HCT116 (cell line): ENCODE measurements around the gene USP30. TPM values are rescaled to one million over a fixed set of nuclear protein-coding genes. Genes with fewer than 3 reads are reported as not detected.

ENCODE experiments used
- ATAC-seq: fragments of 200-7000 bp; cut with Tn5 transposase; 2 replicates; pipeline ENCODE4 v1.9.1; 2020; ENCODE audit warnings: mild to moderate bottlenecking, moderate library complexity
- BruUV-seq: library from RNA; stranded (reverse); fragments of 400-500 nt; replicated peaks from 2 replicates; lab custom pipeline; 2021; lab: Mats Ljungman, UMichigan
- CTCF ChIA-PET: fragments of 300-600 bp; sonication (Branson Sonifier 250); formaldehyde crosslinking; loops from one replicate; lab custom pipeline; 2021; ENCODE audit warnings: antibody characterized with exemption; lab: Charles Lee
- POLR2A ChIA-PET: fragments of 300-600, 350-600 bp; sonication (Branson Sonifier 250); formaldehyde crosslinking; loops from one replicate; lab custom pipeline; 2021; ENCODE audit warnings: antibody characterized with exemption; lab: Charles Lee
- RAD21 ChIA-PET, 2 experiments: fragments of 300-600 bp; sonication (Branson Sonifier 250); formaldehyde crosslinking; loops; one replicate each; lab custom pipeline; 2023; ENCODE audit warnings: low total read pairs in 2 of 2; ENCODE audit not compliant: uncharacterized antibody in 2 of 2, unreplicated experiment in 2 of 2, low non-redundant PET in 1 of 2; lab: Charles Lee
- DNase-seq: peaks from one replicate; pipeline ENCODE4 v3.0.0-alpha.2; 2010; ENCODE audit warnings: low read depth, low spot score
- H2AFZ ChIP-seq: fragments of 200-600 bp; shearing (Covaris generic), sonication (generic); 2 replicates; pipeline ENCODE4 v1.6.1; 2017; ENCODE audit warnings: low read depth, mixed run types, mixed read lengths, antibody characterized with exemption, low read length; ENCODE audit not compliant: poor library complexity, severe bottlenecking
- H3K27ac ChIP-seq: 2 replicates; pipeline ENCODE4 v1.5.1; 2012; ENCODE audit warnings: low read depth, low read length
- H3K27me3 ChIP-seq: fragments of 200-600 bp; sonication (generic); 2 replicates; pipeline ENCODE4 v1.6.1; 2016; ENCODE audit warnings: mixed run types, low read length, mixed read lengths; ENCODE audit not compliant: insufficient read depth
- H3K36me3 ChIP-seq, 2 experiments: fragments of 200-500 bp in 1 of 2; fragments of 200-600 bp in 1 of 2; sonication (Bioruptor generic) in 1 of 2; sonication (generic) in 1 of 2; 2 replicates each; pipeline versions ENCODE4 v1.5.1 to v1.6.1; 2014 to 2016; ENCODE audit warnings: low read length in 2 of 2, inconsistent platforms in 1 of 2, mixed read lengths in 1 of 2, mixed run types in 1 of 2; ENCODE audit not compliant: insufficient read depth in 2 of 2, control insufficient read depth in 1 of 2
- H3K4me1 ChIP-seq, 2 experiments: fragments of 200-600 bp in 1 of 2; sonication (generic) in 1 of 2; 2 replicates each; pipeline versions ENCODE4 v1.5.1 to v1.6.1; 2012 to 2017; ENCODE audit warnings: low read length in 2 of 2, inconsistent platforms in 1 of 2, mild to moderate bottlenecking in 1 of 2, mixed read lengths in 1 of 2, mixed run types in 1 of 2, moderate library complexity in 1 of 2; ENCODE audit not compliant: insufficient read depth in 2 of 2, control insufficient read depth in 1 of 2
- H3K4me2 ChIP-seq: fragments of 200-600 bp; sonication (generic); 2 replicates; pipeline ENCODE4 v1.6.1; 2017; ENCODE audit warnings: mixed run types, low read length, mixed read lengths
- H3K4me3 ChIP-seq, 2 experiments: fragments of 200-600 bp in 1 of 2; sonication (generic) in 1 of 2; replicated peaks in 1 of 2; 2 replicates each; pipeline ENCODE4 v1.5.1; 2011 to 2016; ENCODE audit warnings: low read length in 2 of 2, control low read depth in 1 of 2, low read depth in 1 of 2, mild to moderate bottlenecking in 1 of 2, mixed read lengths in 1 of 2, mixed run types in 1 of 2
- H3K79me2 ChIP-seq: fragments of 200-600 bp; sonication (generic); 2 replicates; pipeline ENCODE4 v1.6.1; 2017; ENCODE audit warnings: mild to moderate bottlenecking, mixed run types, low read length, moderate library complexity, mixed read lengths; ENCODE audit not compliant: insufficient read depth
- H3K9ac ChIP-seq: fragments of 200-600 bp; sonication (generic); 2 replicates; pipeline ENCODE4 v1.6.1; 2016; ENCODE audit warnings: low read length, mixed read lengths
- H3K9me2 ChIP-seq: fragments of 200-600 bp; sonication (generic), shearing (Covaris generic); 2 replicates; pipeline ENCODE4 v1.6.1; 2017; ENCODE audit warnings: mixed run types, mild to moderate bottlenecking, moderate library complexity; ENCODE audit not compliant: insufficient read depth
- H3K9me3 ChIP-seq, 2 experiments: fragments of 200-500 bp in 1 of 2; fragments of 200-600 bp in 1 of 2; sonication (Bioruptor generic) in 1 of 2; sonication (generic) in 1 of 2; 2 replicates each; pipeline ENCODE4 v1.6.1; 2014 to 2017; ENCODE audit warnings: low read length in 2 of 2, mixed read lengths in 2 of 2, inconsistent platforms in 1 of 2, low read depth in 1 of 2, mild to moderate bottlenecking in 1 of 2, mixed run types in 1 of 2, moderate library complexity in 1 of 2; ENCODE audit not compliant: control insufficient read depth in 1 of 2, insufficient read depth in 1 of 2
- H4K20me1 ChIP-seq: fragments of 200-600 bp; sonication (generic), shearing (Covaris generic); 2 replicates; pipeline ENCODE4 v1.6.1; 2017; ENCODE audit warnings: mixed run types, mild to moderate bottlenecking, moderate library complexity; ENCODE audit not compliant: insufficient read depth
- CEBPB ChIP-seq: IDR thresholded peaks from 2 replicates; pipeline ENCODE4 v1.6.1; 2012; ENCODE audit warnings: low read depth
- EGR1 ChIP-seq: IDR thresholded peaks from 2 replicates; pipeline ENCODE4 v1.6.1; 2012; ENCODE audit warnings: low read depth
- ELF1 ChIP-seq: IDR thresholded peaks from 2 replicates; pipeline ENCODE4 v1.6.1; 2012; ENCODE audit warnings: low read depth, borderline replicate concordance
- EZH2 ChIP-seq: fragments of 200-600 bp; sonication (generic); IDR thresholded peaks from 2 replicates; pipeline ENCODE4 v1.6.1; 2017; ENCODE audit warnings: antibody characterized with exemption, mixed run types
- FOSL1 ChIP-seq: IDR thresholded peaks from 2 replicates; pipeline ENCODE4 v1.6.1; 2012; ENCODE audit warnings: low read depth
- JUND ChIP-seq: IDR thresholded peaks from 2 replicates; pipeline ENCODE4 v1.6.1; 2012
- MAX ChIP-seq: IDR thresholded peaks from 2 replicates; pipeline ENCODE4 v1.6.1; 2012
- SIN3A ChIP-seq: IDR thresholded peaks from 2 replicates; pipeline ENCODE4 v1.6.1; 2012; ENCODE audit warnings: low read depth
- SRF ChIP-seq: IDR thresholded peaks from 2 replicates; pipeline ENCODE4 v1.6.1; 2012; ENCODE audit warnings: low read depth
- TCF7L2 ChIP-seq: IDR thresholded peaks from 2 replicates; pipeline ENCODE4 v1.7.0; 2011; ENCODE audit warnings: borderline replicate concordance, inconsistent platforms; ENCODE audit not compliant: insufficient read depth, insufficient read length; ENCODE audit errors: extremely low read depth
- YY1 ChIP-seq: IDR thresholded peaks from 2 replicates; pipeline ENCODE4 v1.6.1; 2011; ENCODE audit warnings: low read length, low read depth, moderate library complexity, mild to moderate bottlenecking; ENCODE audit not compliant: insufficient replicate concordance; ENCODE audit errors: extremely low read depth
- ZFX ChIP-seq: fragments of 450-650 bp; IDR thresholded peaks from 2 replicates; pipeline ENCODE4 v1.6.1; 2017
- intact Hi-C: fragments of 100-400 bp; cut with micrococcal nuclease; formaldehyde crosslinking; loops from 2 replicates; pipeline ENCODE4 v1.10.0; 2022
- total RNA-seq: library from RNA; stranded (reverse); gene quantifications from one replicate; pipeline ENCODE4 v1.2.1, GENCODE V29; 2021; ENCODE audit not compliant: unreplicated experiment
- TF ChIP-seq, protein P1 (sequence below), 3 experiments: fragments of 200-600 bp in 1 of 3; sonication (generic) in 1 of 3; IDR thresholded peaks in 2 of 3; conservative IDR thresholded peaks in 1 of 3; 2 replicates each; pipeline ENCODE4 v1.5.1; 2012 to 2017; ENCODE audit warnings: low read depth in 2 of 3, low read length in 2 of 3, antibody characterized with exemption in 1 of 3, borderline replicate concordance in 1 of 3, control low read depth in 1 of 3, mild to moderate bottlenecking in 1 of 3, mixed read lengths in 1 of 3, mixed run types in 1 of 3, moderate library complexity in 1 of 3; ENCODE audit not compliant: insufficient read depth in 1 of 3

USP30 gene
- total RNA-seq, 1 experiment from 2014 or later: 9.2 TPM

- Histone ChIP-seq H3K9me3 (no peaks in the 10 kb centered on the region), H3K9ac (no peak overlapping the region), H2AFZ (no peak overlapping the region), H3K4me3 (no peak overlapping the region), H3K36me3 (no peaks in the 10 kb centered on the region), H3K27ac (no peak overlapping the region), H3K79me2 (no peaks in the 10 kb centered on the region), H3K4me2 (no peak overlapping the region), H3K9me2 (no peaks in the 10 kb centered on the region), H3K4me1 (peaks cover 0 to 4% of the 10 kb centered on the region in 2 experiments; a peak in 1 of 4 replicates), H4K20me1 (no peaks in the 10 kb centered on the region), H3K27me3 (peaks cover 43% of the 10 kb centered on the region)
- ChIA-PET POLR2A (no interaction called here), RAD21 (no interaction called here), CTCF (no interaction called here)
- ATAC-seq (no peak), DNase-seq (no peak)
- TF ChIP-seq EZH2 (no peak), TCF7L2 (no peak), ELF1 (no peak), YY1 (no peak), JUND (no peak), CEBPB (no peak), SRF (no peak), SIN3A (no peak), MAX (no peak), EGR1 (no peak), ZFX (no peak), FOSL1 (no peak)
- TF ChIP-seq, protein P1, sequence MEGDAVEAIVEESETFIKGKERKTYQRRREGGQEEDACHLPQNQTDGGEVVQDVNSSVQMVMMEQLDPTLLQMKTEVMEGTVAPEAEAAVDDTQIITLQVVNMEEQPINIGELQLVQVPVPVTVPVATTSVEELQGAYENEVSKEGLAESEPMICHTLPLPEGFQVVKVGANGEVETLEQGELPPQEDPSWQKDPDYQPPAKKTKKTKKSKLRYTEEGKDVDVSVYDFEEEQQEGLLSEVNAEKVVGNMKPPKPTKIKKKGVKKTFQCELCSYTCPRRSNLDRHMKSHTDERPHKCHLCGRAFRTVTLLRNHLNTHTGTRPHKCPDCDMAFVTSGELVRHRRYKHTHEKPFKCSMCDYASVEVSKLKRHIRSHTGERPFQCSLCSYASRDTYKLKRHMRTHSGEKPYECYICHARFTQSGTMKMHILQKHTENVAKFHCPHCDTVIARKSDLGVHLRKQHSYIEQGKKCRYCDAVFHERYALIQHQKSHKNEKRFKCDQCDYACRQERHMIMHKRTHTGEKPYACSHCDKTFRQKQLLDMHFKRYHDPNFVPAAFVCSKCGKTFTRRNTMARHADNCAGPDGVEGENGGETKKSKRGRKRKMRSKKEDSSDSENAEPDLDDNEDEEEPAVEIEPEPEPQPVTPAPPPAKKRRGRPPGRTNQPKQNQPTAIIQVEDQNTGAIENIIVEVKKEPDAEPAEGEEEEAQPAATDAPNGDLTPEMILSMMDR (IDR thresholded peaks at IDR 0.05 in 2 of 3, conservative IDR thresholded peaks at IDR 0.05 in 1 of 3; ENCODE audit: borderline replicate concordance in 1 of 3, insufficient read depth in 1 of 3, low read depth in 2 of 3, low read length in 2 of 3): no peak
- no TSS peak for BruUV-seq
- intact Hi-C loops: no loop called here
Observed at GRCh38 chr12:109016978-109017377, 35.4 kb upstream of the USP30 start.
